ENCODE measurements around the gene POLD4. TPM values are rescaled to one million over a fixed set of nuclear protein-coding genes. Genes with fewer than 3 reads are reported as not detected.

POLD4 gene
- total RNA-seq, 1 donor, result 59.4 TPM

DNA sequence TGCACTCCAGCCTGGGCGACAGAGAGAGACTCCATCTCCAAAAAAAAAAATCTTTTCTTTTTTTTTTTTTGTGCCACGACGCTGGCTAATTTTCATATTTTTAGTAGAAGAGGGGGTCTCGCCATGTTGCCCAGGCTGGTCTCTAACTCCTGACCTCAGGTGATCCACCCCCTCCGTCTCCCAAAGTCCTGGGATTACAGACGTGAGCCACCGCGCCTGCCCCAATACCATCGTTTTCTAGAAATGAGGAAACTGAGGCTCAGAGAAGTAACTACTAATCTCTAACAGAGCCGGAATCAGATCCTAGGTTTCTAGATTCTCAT is 36.5 kb downstream of the POLD4 start:
- H3K27ac ChIP-seq (ENCODE audit: low read depth, low read length), result peak overlapping the region; percentile 67
- DNase-seq (ENCODE audit: insufficient read length, low spot score, missing footprints), result no peak
- H3K79me2 ChIP-seq (ENCODE audit: insufficient read depth, low read length), result no peaks in the 10 kb centered on the region
- peaks cover 7% of the 10 kb centered on the region for H3K4me1 ChIP-seq (ENCODE audit: insufficient read depth, low read length)
- peak overlapping the region; percentile 98 for H2AFZ ChIP-seq (ENCODE audit: low read length)
- no peaks in the 10 kb centered on the region for H3K27me3 ChIP-seq (ENCODE audit: insufficient read depth, low read length)
- no peaks in the 10 kb centered on the region for H3K36me3 ChIP-seq (ENCODE audit: insufficient read depth, low read length)
- no peaks in the 10 kb centered on the region for H3K9me3 ChIP-seq (ENCODE audit: low read depth, low read length)
- no peaks in the 10 kb centered on the region for H4K20me1 ChIP-seq (ENCODE audit: insufficient read depth, low read length)
- H3K4me2 ChIP-seq (ENCODE audit: insufficient read depth, low read length), result peak overlapping the region; percentile 90
- peak overlapping the region; percentile 84 for H3K4me3 ChIP-seq (ENCODE audit: insufficient read depth, low read length)
- TF ChIP-seq, protein P1, sequence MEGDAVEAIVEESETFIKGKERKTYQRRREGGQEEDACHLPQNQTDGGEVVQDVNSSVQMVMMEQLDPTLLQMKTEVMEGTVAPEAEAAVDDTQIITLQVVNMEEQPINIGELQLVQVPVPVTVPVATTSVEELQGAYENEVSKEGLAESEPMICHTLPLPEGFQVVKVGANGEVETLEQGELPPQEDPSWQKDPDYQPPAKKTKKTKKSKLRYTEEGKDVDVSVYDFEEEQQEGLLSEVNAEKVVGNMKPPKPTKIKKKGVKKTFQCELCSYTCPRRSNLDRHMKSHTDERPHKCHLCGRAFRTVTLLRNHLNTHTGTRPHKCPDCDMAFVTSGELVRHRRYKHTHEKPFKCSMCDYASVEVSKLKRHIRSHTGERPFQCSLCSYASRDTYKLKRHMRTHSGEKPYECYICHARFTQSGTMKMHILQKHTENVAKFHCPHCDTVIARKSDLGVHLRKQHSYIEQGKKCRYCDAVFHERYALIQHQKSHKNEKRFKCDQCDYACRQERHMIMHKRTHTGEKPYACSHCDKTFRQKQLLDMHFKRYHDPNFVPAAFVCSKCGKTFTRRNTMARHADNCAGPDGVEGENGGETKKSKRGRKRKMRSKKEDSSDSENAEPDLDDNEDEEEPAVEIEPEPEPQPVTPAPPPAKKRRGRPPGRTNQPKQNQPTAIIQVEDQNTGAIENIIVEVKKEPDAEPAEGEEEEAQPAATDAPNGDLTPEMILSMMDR (IDR thresholded peaks at IDR 0.05; ENCODE audit: extremely low read depth, low read depth, low read length), result no peak

DNA sequence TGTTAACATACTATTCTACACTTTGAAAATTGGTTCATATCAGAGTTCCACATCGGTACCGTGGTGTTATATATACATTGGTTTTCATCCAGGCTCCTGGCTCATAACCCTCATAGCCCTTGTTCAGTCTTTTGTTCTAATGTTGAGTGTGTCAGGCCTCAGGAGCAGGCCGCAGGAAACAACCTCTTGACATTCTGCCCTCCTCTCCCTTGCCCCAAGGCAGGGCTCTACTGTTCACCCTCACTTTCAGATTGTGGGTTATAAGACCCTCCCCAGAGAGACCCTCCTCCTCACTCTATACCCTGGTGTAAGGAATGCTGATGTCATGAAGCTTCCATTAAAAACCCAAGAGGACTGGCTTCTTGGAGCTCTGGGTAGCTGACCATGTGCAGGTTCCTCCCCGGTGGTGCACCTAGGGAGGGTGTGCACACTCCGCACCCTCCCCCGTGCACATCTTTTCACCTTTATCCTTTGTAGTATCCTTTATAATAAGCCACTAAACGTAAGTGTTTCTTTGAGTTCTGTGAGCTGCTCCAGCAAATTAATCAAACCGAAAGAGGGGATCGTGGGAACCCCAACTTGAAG is 37.9 kb downstream of the POLD4 start:
- TF ChIP-seq, protein P1 (IDR thresholded peaks at IDR 0.05; ENCODE audit: extremely low read depth, low read depth, low read length), result no peak
- H3K27ac ChIP-seq (ENCODE audit: low read depth, low read length), result no peak overlapping the region
- H3K9me3 ChIP-seq (ENCODE audit: low read depth, low read length), result no peaks in the 10 kb centered on the region
- H2AFZ ChIP-seq (ENCODE audit: low read length), result no peak overlapping the region
- no peak overlapping the region for H3K4me2 ChIP-seq (ENCODE audit: insufficient read depth, low read length)
- DNase-seq (ENCODE audit: insufficient read length, low spot score, missing footprints), result peak; percentile 68
- H3K27me3 ChIP-seq (ENCODE audit: insufficient read depth, low read length), result no peaks in the 10 kb centered on the region
- H4K20me1 ChIP-seq (ENCODE audit: insufficient read depth, low read length), result no peaks in the 10 kb centered on the region
- peaks cover 4% of the 10 kb centered on the region for H3K36me3 ChIP-seq (ENCODE audit: insufficient read depth, low read length)
- peaks cover 7% of the 10 kb centered on the region for H3K4me1 ChIP-seq (ENCODE audit: insufficient read depth, low read length)
- H3K4me3 ChIP-seq (ENCODE audit: insufficient read depth, low read length), result no peak overlapping the region
- no peaks in the 10 kb centered on the region for H3K79me2 ChIP-seq (ENCODE audit: insufficient read depth, low read length)

DNA sequence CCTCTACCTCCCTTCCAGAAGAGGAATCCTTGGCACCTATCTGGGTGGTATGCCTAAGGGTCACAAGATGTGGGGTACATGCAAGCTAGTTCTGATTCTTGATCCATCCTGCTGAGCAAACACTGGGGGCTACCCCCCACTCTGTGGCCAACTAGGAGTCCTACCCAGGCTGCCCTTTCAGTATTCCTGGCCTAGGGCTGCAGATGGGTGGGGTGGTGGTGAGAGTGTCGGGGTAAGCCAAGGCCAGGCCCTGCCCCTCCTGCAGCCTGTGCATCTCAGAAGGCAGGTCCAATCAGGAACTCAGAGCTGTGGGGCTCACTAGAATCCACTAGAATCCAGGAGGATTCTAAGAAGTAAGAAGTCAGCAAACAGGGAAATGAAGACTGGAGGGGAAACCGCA is 39.1 kb downstream of the POLD4 start:
- Histone ChIP-seq H3K27ac (ENCODE audit: low read depth, low read length) (no peak overlapping the region), H3K27me3 (ENCODE audit: insufficient read depth, low read length) (no peaks in the 10 kb centered on the region), H2AFZ (ENCODE audit: low read length) (no peak overlapping the region), H3K79me2 (ENCODE audit: insufficient read depth, low read length) (no peaks in the 10 kb centered on the region), H3K4me3 (ENCODE audit: insufficient read depth, low read length) (no peak overlapping the region), H3K9me3 (ENCODE audit: low read depth, low read length) (no peaks in the 10 kb centered on the region), H3K4me1 (ENCODE audit: insufficient read depth, low read length) (peaks cover 7% of the 10 kb centered on the region), H3K4me2 (ENCODE audit: insufficient read depth, low read length) (no peak overlapping the region), H3K36me3 (ENCODE audit: insufficient read depth, low read length) (peaks cover 10% of the 10 kb centered on the region), H4K20me1 (ENCODE audit: insufficient read depth, low read length) (no peaks in the 10 kb centered on the region)
- TF ChIP-seq, protein P1 (IDR thresholded peaks at IDR 0.05; ENCODE audit: extremely low read depth, low read depth, low read length), result no peak
- peak; percentile 60 for DNase-seq (ENCODE audit: insufficient read length, low spot score, missing footprints)

DNA sequence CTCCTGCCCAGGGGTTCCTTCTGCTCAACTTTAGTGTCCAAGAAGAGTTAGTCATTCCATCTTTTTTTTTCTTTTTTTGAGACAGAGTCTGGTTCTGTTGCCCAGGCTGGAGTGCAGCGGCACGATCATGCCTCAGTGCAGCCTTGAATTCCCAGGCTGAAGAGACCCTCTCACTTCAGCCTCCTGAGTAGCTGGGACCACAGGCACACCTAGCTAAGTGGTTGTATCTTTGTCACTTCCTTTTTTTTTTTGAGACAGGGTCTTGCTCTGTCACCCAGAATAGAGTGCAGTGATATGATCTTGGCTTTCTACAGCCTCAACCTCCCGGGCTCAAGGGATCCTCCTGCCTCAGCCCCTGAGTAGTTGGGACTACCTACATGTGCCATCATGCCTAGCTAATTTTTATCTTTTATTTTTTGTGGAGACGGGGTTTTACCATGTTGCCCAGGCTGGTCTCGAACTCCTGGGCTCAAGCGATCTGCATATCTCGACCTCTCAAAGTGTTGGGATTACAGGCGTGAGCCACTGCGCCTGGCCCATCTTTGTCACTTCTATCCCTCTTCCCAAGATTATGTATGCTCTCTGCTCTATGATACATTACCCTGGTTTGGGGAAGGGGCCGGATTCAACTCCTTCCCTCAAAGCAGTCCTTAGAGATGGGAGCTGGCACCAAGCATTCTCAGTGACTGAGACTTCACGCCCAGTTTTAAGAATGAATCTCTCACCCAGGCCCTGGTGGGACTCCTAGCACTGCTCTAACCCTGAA is 40.0 kb downstream of the POLD4 start:
- no peaks in the 10 kb centered on the region for H3K9me3 ChIP-seq (ENCODE audit: low read depth, low read length)
- TF ChIP-seq, protein P1 (IDR thresholded peaks at IDR 0.05; ENCODE audit: extremely low read depth, low read depth, low read length), result no peak
- no peak for DNase-seq (ENCODE audit: insufficient read length, low spot score, missing footprints)

More for the DNA sequence above, 40.0 kb downstream of the POLD4 start:
- Histone ChIP-seq H3K4me1 (ENCODE audit: insufficient read depth, low read length) (peaks cover 4% of the 10 kb centered on the region), H2AFZ (ENCODE audit: low read length) (no peak overlapping the region), H4K20me1 (ENCODE audit: insufficient read depth, low read length) (no peaks in the 10 kb centered on the region), H3K36me3 (ENCODE audit: insufficient read depth, low read length) (peaks cover 11% of the 10 kb centered on the region), H3K4me2 (ENCODE audit: insufficient read depth, low read length) (no peak overlapping the region), H3K79me2 (ENCODE audit: insufficient read depth, low read length) (no peaks in the 10 kb centered on the region), H3K27me3 (ENCODE audit: insufficient read depth, low read length) (no peaks in the 10 kb centered on the region), H3K4me3 (ENCODE audit: insufficient read depth, low read length) (no peak overlapping the region), H3K27ac (ENCODE audit: low read depth, low read length) (no peak overlapping the region)
